GM12892 (cell line): ENCODE measurements around the gene ALKBH5.

Source experiments
- POLR2A ChIP-seq: IDR thresholded peaks from 2 replicates; pipeline ENCODE4 v1.6.1; 2011; ENCODE audit warnings: low read depth, low read length, control low read depth
- POLR2AphosphoS5 ChIP-seq: IDR thresholded peaks from 2 replicates; pipeline ENCODE4 v1.6.1; 2011; ENCODE audit warnings: low read depth, low read length, control low read depth

- TF ChIP-seq POLR2A = no peak
- TF ChIP-seq POLR2AphosphoS5 = no peak
Observed at GRCh38 chr17:18195246-18195645, 11.6 kb downstream of the ALKBH5 start.
